Esophagus muscularis mucosa (tissue), 4 donors: ENCODE data around the gene VSIG2. TPM values are rescaled to one million over a fixed set of nuclear protein-coding genes. Genes with fewer than 3 reads are reported as not detected.

Experiments
- DNase-seq: peaks from one replicate; pipeline ENCODE4 v3.0.0-alpha.2; 2017; ENCODE audit errors: extremely low spot score
- H3K27ac ChIP-seq, 4 donors: fragments of 200-600 bp; sonication (generic); replicated peaks in 1 of 4; 1 replicate in 3 of 4; 2 replicates in 1 of 4; pipeline ENCODE4 v1.5.1; 2016 to 2019; ENCODE audit warnings: mild to moderate bottlenecking in 1 of 4
- H3K27me3 ChIP-seq, 4 donors: fragments of 200-600 bp; sonication (generic); one replicate each; pipeline versions ENCODE4 v1.5.1 to v1.6.0; 2016 to 2019
- H3K36me3 ChIP-seq, 4 donors: fragments of 200-600 bp; sonication (generic); one replicate each; pipeline ENCODE4 v1.5.1; 2016 to 2019
- H3K4me1 ChIP-seq, 4 donors: fragments of 200-600 bp; sonication (generic); one replicate each; pipeline ENCODE4 v1.5.1; 2016 to 2019
- H3K4me3 ChIP-seq, 4 donors: fragments of 200-600 bp; sonication (generic); 1 replicate in 2 of 4; 2 replicates in 2 of 4; pipeline ENCODE4 v1.5.1; 2016 to 2019; ENCODE audit warnings: mild to moderate bottlenecking in 4 of 4, moderate library complexity in 1 of 4
- H3K9me3 ChIP-seq, 4 donors: fragments of 200-600 bp; sonication (generic); 1 replicate in 3 of 4; 2 replicates in 1 of 4; pipeline ENCODE4 v1.5.1; 2016 to 2019
- CTCF ChIP-seq, 3 experiments: fragments of 200-600 bp in 2 of 3; fragments of 450-650 bp in 1 of 3; sonication (generic) in 2 of 3; IDR thresholded peaks; one replicate each; pipeline ENCODE4 v1.5.1; 2017 to 2019; ENCODE audit warnings: antibody characterized with exemption in 3 of 3, mild to moderate bottlenecking in 2 of 3, moderate library complexity in 1 of 3
- EP300 ChIP-seq: sonication (generic); formaldehyde crosslinking; IDR thresholded peaks from one replicate; pipeline ENCODE4 v1.6.1; 2017; ENCODE audit warnings: antibody characterized with exemption
- POLR2A ChIP-seq: fragments of 450-650 bp; IDR thresholded peaks from one replicate; pipeline ENCODE4 v1.6.1; 2017; ENCODE audit warnings: antibody characterized with exemption, moderate library complexity, mild to moderate bottlenecking, low read depth
- POLR2AphosphoS5 ChIP-seq, 2 donors: sonication (generic); formaldehyde crosslinking; IDR thresholded peaks; one replicate each; pipeline ENCODE4 v1.6.1; 2017; ENCODE audit warnings: antibody characterized with exemption in 2 of 2
- WGBS: methylation state at CpG from one replicate; pipeline ENCODE4 v1.1.5; 2018; 5-methylcytosine and 5-hydroxymethylcytosine counted together
- intact Hi-C: fragments of 100-400 bp; cut with DNase I; formaldehyde crosslinking; loops from one replicate; pipeline ENCODE4 v1.15.1; 2023
- total RNA-seq, 4 donors: library from RNA; depleted of rRNA; stranded (reverse); fragments of >200 nt; gene quantifications; one replicate each; pipeline versions ENCODE4 v1.1.0 to v1.2.1, GENCODE V29; 2016

VSIG2 gene
- total RNA-seq, 4 donors from 2014 or later, result 0.29 TPM; not detected in 3

DNA sequence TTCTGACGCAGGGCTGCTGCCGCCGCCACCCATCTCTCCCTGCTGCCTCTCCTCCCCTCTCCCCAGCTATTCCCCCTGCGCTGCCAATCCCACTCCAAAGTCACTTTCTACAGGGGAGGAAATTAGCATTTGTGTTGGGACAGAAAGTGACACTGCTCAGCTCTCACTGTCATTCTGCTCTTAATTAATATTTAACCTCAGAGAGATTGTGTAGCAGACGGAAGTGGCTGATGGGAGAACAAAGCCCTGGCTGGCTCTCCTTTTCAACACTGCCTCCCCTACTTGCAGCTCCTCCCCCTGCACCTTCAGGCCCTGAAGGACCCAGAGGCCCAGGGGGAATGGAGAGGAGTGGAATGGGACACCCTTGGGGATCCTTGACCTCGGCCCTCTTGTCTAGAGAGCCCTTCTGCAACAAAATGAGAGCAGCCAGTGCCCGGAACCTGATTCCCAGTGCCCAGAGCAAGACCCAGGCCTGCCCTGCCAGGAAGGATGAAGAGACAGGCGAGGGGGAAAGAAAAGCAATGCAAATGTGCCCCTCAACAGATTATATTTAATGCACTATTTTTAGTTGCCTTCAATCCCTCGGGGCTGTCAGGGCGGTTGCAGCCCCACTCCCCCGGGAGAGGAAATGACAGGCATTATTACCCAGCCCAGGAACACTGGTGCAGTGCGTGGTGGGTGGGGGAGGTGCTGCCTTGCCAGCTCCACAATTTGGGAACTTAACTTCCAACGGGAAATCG is 26.9 kb downstream of the VSIG2 start:
- Histone ChIP-seq H3K27ac (no peak overlapping the region), H3K27me3 (peaks cover 0 to 68% (median 0%) of the 10 kb centered on the region in 4 donors), H3K9me3 (no peaks in the 10 kb centered on the region), H3K36me3 (no peaks in the 10 kb centered on the region), H3K4me3 (no peak overlapping the region), H3K4me1 (peaks cover 0 to 17% (median 10%) of the 10 kb centered on the region in 4 donors)
- no peak for TF ChIP-seq POLR2AphosphoS5 (IDR thresholded peaks at IDR 0.05)
- 31% methylated on average over 14 of the region's 14 CpGs for WGBS
- DNase-seq, result no peak
- intact Hi-C loops, result no loop called here

DNA sequence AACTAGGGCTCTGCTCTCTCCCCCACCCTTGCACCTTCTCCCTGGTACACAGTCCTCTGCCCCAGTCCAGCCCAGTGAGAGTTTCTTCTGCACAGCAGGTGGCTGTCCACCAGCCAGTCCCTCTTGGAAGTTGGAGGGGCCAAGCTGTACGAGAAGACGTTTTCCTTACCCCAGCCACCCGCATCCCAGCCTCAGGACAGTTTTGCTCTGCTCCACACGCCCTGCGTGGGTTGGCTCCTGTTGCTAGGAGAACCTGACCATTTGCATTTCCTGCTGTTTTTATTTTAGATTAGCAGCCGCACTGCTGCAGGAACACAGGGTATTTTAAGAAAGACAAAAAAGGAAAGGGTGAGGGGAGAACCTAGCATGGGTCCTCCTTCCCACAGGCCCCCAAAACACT is 29.9 kb downstream of the VSIG2 start:
- Histone ChIP-seq H3K36me3 (no peaks in the 10 kb centered on the region), H3K4me3 (no peak overlapping the region), H3K27ac (no peak overlapping the region), H3K9me3 (no peaks in the 10 kb centered on the region), H3K27me3 (peaks cover 0 to 93% (median 8%) of the 10 kb centered on the region in 4 donors), H3K4me1 (peaks cover 12 to 26% (median 23%) of the 10 kb centered on the region in 4 donors)
- intact Hi-C loops, result no loop called here
- no peak for TF ChIP-seq POLR2A
- no peak for TF ChIP-seq EP300
- DNase-seq, result no peak
- WGBS, result 41% methylated on average over 6 of the region's 6 CpGs

DNA sequence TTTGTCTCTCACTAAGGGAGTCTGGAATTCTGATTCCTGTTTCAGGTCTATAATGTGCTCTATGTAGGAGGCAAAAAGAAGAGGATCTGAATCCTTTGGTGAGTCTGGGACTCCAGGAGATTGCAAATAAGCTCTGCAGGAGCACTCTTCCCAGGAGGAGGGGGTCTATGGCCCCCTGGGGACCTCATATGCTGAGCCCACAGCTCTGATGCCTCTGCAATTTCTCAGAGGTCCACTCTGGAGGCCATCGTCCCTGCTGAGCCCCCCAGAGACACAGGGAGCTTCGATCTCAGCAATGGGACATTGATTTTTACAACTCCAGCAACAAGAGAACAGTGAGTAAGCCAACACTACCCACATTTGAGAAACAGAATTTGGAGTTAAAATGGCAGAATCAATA is 32.5 kb downstream of the VSIG2 start:
- no peaks in the 10 kb centered on the region for H3K9me3 ChIP-seq
- no peak overlapping the region for H3K4me3 ChIP-seq
- no CpG with 5 or more reads among the region's 2 CpGs for WGBS
- no peaks in the 10 kb centered on the region for H3K36me3 ChIP-seq
- DNase-seq, result no peak
- peaks cover 6 to 16% (median 13%) of the 10 kb centered on the region in 4 donors for H3K4me1 ChIP-seq
- intact Hi-C loops, result no loop called here
- no peak for TF ChIP-seq POLR2AphosphoS5 (IDR thresholded peaks at IDR 0.05)
- TF ChIP-seq EP300, result no peak
- no peak for TF ChIP-seq POLR2A
- TF ChIP-seq CTCF (IDR thresholded peaks at IDR 0.05), result no peak
- no peak overlapping the region for H3K27ac ChIP-seq
- peaks cover 0 to 90% (median 9%) of the 10 kb centered on the region in 4 donors for H3K27me3 ChIP-seq

DNA sequence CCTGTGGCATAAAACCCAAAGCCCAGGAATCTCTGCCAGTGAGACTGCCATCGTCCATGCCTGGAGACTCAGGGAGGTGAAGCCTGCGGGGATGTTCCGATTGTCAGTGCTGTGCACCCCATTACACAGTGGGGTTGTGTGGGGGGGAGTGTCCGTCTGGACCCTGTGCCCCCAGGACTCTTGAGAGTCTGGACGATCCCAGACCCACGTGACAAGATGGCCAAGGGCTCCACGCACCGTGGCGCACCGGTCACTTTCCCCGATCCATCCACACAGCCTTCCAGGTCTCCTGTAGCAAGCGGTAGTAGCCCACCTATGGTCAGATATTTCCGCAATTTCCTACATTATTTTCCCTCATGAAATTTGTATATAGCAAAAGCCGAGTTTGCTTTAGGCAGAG is 33.3 kb downstream of the VSIG2 start:
- H3K9me3 ChIP-seq, result no peaks in the 10 kb centered on the region
- peaks cover 5 to 16% (median 13%) of the 10 kb centered on the region in 4 donors for H3K4me1 ChIP-seq
- H3K36me3 ChIP-seq, result no peaks in the 10 kb centered on the region
- no peak for TF ChIP-seq EP300
- 50% methylated on average over 12 of the region's 14 CpGs for WGBS
- H3K27ac ChIP-seq, result no peak overlapping the region
- peak overlapping the region in 2 of 4 donors; percentile 45 to 47 for H3K4me3 ChIP-seq
- H3K27me3 ChIP-seq, result peaks cover 0 to 91% (median 10%) of the 10 kb centered on the region in 4 donors
- intact Hi-C loops, result no loop called here
- DNase-seq, result no peak

DNA sequence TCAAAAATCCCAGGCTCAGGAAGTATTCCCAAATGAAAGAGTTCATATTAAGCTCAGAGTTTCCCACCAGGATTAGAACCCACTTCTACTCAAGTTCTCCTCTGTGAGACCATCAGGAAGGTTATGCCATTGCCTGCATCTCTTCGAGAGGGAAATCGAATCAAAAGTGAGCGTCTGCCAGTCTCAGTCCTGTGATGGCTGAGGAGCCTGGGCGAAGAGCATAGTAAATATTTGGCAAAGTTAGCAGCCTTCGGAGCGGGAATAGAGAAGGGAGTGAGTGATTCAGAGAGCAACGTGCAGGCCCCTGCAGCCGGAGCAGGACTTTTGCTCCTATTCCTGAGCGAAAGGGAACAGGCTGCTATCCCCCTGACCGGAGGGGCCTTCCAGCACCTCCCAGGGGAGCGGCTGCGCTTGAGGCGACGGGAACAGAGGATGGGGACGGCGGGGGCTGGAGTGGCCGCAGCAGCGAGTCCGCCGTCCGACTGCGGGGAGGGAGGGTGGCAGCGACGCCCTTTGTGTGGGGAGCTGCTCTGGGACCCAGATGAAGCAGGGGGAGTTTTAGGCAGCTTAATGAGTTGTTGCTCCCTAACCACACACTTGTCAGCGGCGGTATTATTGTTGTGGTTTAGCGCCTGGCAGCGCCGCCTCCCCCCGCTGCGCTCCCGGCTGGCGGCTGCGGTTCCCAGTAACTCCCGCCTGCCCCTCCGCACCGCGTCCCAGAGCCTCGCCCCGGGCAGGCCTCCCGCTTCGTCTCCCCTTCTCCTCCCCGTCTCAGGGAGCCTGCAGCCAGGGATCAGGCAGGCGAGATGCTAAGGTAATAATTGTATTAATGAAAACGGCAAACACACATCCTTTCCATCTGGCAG is 34.0 kb downstream of the VSIG2 start:
- DNase-seq, result no peak
- Histone ChIP-seq H3K4me3 (peak overlapping the region; percentile 45 to 50 (median 48)), H3K27me3 (peaks cover 0 to 93% (median 10%) of the 10 kb centered on the region in 4 donors), H3K4me1 (peaks cover 5 to 16% (median 13%) of the 10 kb centered on the region in 4 donors), H3K36me3 (no peaks in the 10 kb centered on the region), H3K9me3 (no peaks in the 10 kb centered on the region), H3K27ac (peak overlapping the region in 1 of 4 donors; percentile 33)
- intact Hi-C loops, result no loop called here
- TF ChIP-seq EP300 (no peak), POLR2A (no peak)
- WGBS, result under 1% methylated on average over 43 of the region's 45 CpGs

- H3K9me3 ChIP-seq, result no peaks in the 10 kb centered on the region
- peaks cover 5 to 16% (median 13%) of the 10 kb centered on the region in 4 donors for H3K4me1 ChIP-seq
- no peak for DNase-seq
- 63% methylated on average over 7 of the region's 7 CpGs for WGBS
- peak overlapping the region in 1 of 4 donors; percentile 33 for H3K27ac ChIP-seq
- intact Hi-C loops, result no loop called here
- H3K27me3 ChIP-seq, result peaks cover 0 to 88% (median 10%) of the 10 kb centered on the region in 4 donors
- H3K4me3 ChIP-seq, result peak overlapping the region; percentile 45 to 50 (median 48)
- H3K36me3 ChIP-seq, result no peaks in the 10 kb centered on the region
- TF ChIP-seq POLR2AphosphoS5 (IDR thresholded peaks at IDR 0.05), result no peak
- TF ChIP-seq EP300, result no peak
- TF ChIP-seq POLR2A, result no peak
- no peak for TF ChIP-seq CTCF (IDR thresholded peaks at IDR 0.05)
These were observed 34.7 kb downstream of the VSIG2 start for GRCh38 chr11:124717421-124717785.
